B cell (primary cell): ENCODE results near the gene CHD5. TPM values are rescaled to one million over a fixed set of nuclear protein-coding genes. Genes with fewer than 3 reads are reported as not detected.

ENCODE experiments used
- ATAC-seq: fragments of 200-7000 bp; cut with Tn5 transposase; one replicate; pipeline ENCODE4 v1.10.0; 2021; ENCODE audit warnings: low read depth, mild to moderate bottlenecking, moderate number of reproducible peaks, moderate library complexity
- CTCF ChIA-PET: fragments of 350-600 bp; sonication (Branson Sonifier 250); formaldehyde crosslinking; loops from one replicate; lab custom pipeline; 2021; ENCODE audit warnings: antibody characterized with exemption, inconsistent platforms; lab: Charles Lee
- POLR2A ChIA-PET: fragments of 350-600 bp; sonication (Branson Sonifier 250); formaldehyde crosslinking; loops from one replicate; lab custom pipeline; 2021; ENCODE audit warnings: antibody characterized with exemption; lab: Charles Lee
- DNase-seq: peaks from one replicate; pipeline ENCODE4 v3.0.0; 2013
- H2AFZ ChIP-seq: 2 replicates; pipeline ENCODE4 v1.6.1; 2012; ENCODE audit warnings: mild to moderate bottlenecking, low read depth, low read length; ENCODE audit not compliant: insufficient read depth, poor library complexity, severe bottlenecking
- H3K27ac ChIP-seq, 2 donors: 1 replicate in 1 of 2; 2 replicates in 1 of 2; pipeline ENCODE4 v1.5.1; 2012 to 2013; ENCODE audit warnings: low read length in 2 of 2, mild to moderate bottlenecking in 2 of 2, moderate library complexity in 1 of 2
- H3K27me3 ChIP-seq, 4 experiments: fragments of 200-600 bp in 1 of 4; sonication (generic) in 1 of 4; replicated peaks in 1 of 4; 1 replicate in 2 of 4; 2 replicates in 2 of 4; pipeline versions ENCODE4 v1.6.1 to v1.7.0; 2013 to 2016; ENCODE audit warnings: low read length in 3 of 4, mild to moderate bottlenecking in 2 of 4, mixed read lengths in 1 of 4, moderate library complexity in 1 of 4; ENCODE audit not compliant: insufficient read depth in 4 of 4, control insufficient read depth in 3 of 4; ENCODE audit errors: control extremely low read depth in 1 of 4
- H3K36me3 ChIP-seq, 2 experiments: replicated peaks in 1 of 2; 1 replicate in 1 of 2; 2 replicates in 1 of 2; pipeline versions ENCODE4 v1.6.1 to v1.7.1; 2013; ENCODE audit warnings: low read length in 1 of 2; ENCODE audit not compliant: insufficient read depth in 2 of 2, control insufficient read depth in 1 of 2; ENCODE audit errors: control extremely low read depth in 1 of 2, extremely low read depth in 1 of 2
- H3K4me1 ChIP-seq, 2 donors: fragments of 200-600 bp in 1 of 2; sonication (generic) in 1 of 2; 1 replicate in 1 of 2; 2 replicates in 1 of 2; pipeline versions ENCODE4 v1.5.1 to v1.6.1; 2013 to 2017; ENCODE audit warnings: low read length in 2 of 2; ENCODE audit not compliant: control insufficient read depth in 2 of 2, insufficient read depth in 2 of 2
- H3K4me2 ChIP-seq: replicated peaks from 2 replicates; pipeline ENCODE3; 2012; ENCODE audit warnings: mild to moderate bottlenecking, low read depth, low read length; ENCODE audit not compliant: poor library complexity, severe bottlenecking
- H3K4me3 ChIP-seq, 5 experiments: fragments of 200-600 bp in 1 of 5; sonication (generic) in 1 of 5; 1 replicate in 3 of 5; 2 replicates in 2 of 5; pipeline versions ENCODE4 v1.5.1 to v1.7.0; 2011 to 2016; ENCODE audit warnings: low read length in 4 of 5, mild to moderate bottlenecking in 4 of 5, low read depth in 2 of 5, control low read depth in 1 of 5, moderate library complexity in 1 of 5; ENCODE audit not compliant: insufficient read depth in 1 of 5; ENCODE audit errors: control extremely low read depth in 1 of 5, extremely low read depth in 1 of 5
- H3K79me2 ChIP-seq: fragments of 200-600 bp; sonication (generic); one replicate; pipeline ENCODE4 v1.6.0; 2016; ENCODE audit warnings: low read length; ENCODE audit not compliant: control insufficient read depth, insufficient read depth
- H3K9ac ChIP-seq: fragments of 200-600 bp; sonication (generic); 2 replicates; pipeline ENCODE4 v1.6.1; 2017; ENCODE audit warnings: mild to moderate bottlenecking, low read length, moderate library complexity
- H3K9me3 ChIP-seq, 3 donors: one replicate each; pipeline versions ENCODE4 v1.6.1 to v1.7.1; 2013; ENCODE audit warnings: low read length in 2 of 3; ENCODE audit not compliant: control insufficient read depth in 2 of 3, insufficient read depth in 1 of 3; ENCODE audit errors: control extremely low read depth in 1 of 3
- H4K20me1 ChIP-seq: 2 replicates; pipeline ENCODE4 v1.6.0; 2012; ENCODE audit warnings: mild to moderate bottlenecking, low read length; ENCODE audit not compliant: insufficient read depth, control insufficient read depth, poor library complexity, severe bottlenecking
- H3K27ac Mint-ChIP-seq: one replicate; pipeline ENCODE4 v1.8.0; 2021; ENCODE audit warnings: mixed read lengths
- H3K27me3 Mint-ChIP-seq: one replicate; pipeline ENCODE4 v1.8.0; 2021; ENCODE audit warnings: mixed read lengths
- H3K4me1 Mint-ChIP-seq: one replicate; pipeline ENCODE4 v1.8.0; 2021; ENCODE audit warnings: mixed read lengths
- H3K4me3 Mint-ChIP-seq: one replicate; pipeline ENCODE4 v1.8.0; 2021; ENCODE audit warnings: mixed read lengths
- H3K9me3 Mint-ChIP-seq: one replicate; pipeline ENCODE4 v1.8.0; 2022; ENCODE audit warnings: mixed read lengths; ENCODE audit not compliant: insufficient read depth
- EZH2 ChIP-seq: IDR thresholded peaks from 2 replicates; pipeline ENCODE4 v1.6.1; 2012; ENCODE audit warnings: borderline replicate concordance, low read depth, mild to moderate bottlenecking, moderate library complexity, low read length; ENCODE audit not compliant: insufficient read depth, poor library complexity, severe bottlenecking
- WGBS: methylation state at CpG from one replicate; pipeline ENCODE4 v1.1.5; 2013; ENCODE audit warnings: missing lambda C conversion rate; ENCODE audit not compliant: insufficient coverage; 5-methylcytosine and 5-hydroxymethylcytosine counted together
- intact Hi-C: fragments of 100-400 bp; cut with micrococcal nuclease; formaldehyde crosslinking; loops from one replicate; pipeline ENCODE4 v1.10.0; 2022
- polyA plus RNA-seq: library from polyadenylated mRNA; depleted of rRNA; stranded (reverse); fragments of >200 nt; gene quantifications from 2 replicates; pipeline ENCODE4 v1.2.3, GENCODE V29; 2012
- total RNA-seq, 2 donors: library from RNA; stranded (reverse); fragments of 120-200 nt in 1 of 2; gene quantifications; 1 replicate in 1 of 2; 2 replicates in 1 of 2; pipeline versions ENCODE4 v1.2.3 to v1.2.4, GENCODE V29; 2013 to 2022
- TF ChIP-seq, protein P1 (sequence below): fragments of 200-600 bp; IDR thresholded peaks from one replicate; pipeline ENCODE4 v1.8.0; 2022; ENCODE audit warnings: antibody characterized with exemption, mild to moderate bottlenecking

The CHD5 gene
- total and polyA plus RNA-seq, 2 donors (not counting 1 experiment from before 2014, with no cell fraction given), result 0.18 to 0.20 TPM

DNA sequence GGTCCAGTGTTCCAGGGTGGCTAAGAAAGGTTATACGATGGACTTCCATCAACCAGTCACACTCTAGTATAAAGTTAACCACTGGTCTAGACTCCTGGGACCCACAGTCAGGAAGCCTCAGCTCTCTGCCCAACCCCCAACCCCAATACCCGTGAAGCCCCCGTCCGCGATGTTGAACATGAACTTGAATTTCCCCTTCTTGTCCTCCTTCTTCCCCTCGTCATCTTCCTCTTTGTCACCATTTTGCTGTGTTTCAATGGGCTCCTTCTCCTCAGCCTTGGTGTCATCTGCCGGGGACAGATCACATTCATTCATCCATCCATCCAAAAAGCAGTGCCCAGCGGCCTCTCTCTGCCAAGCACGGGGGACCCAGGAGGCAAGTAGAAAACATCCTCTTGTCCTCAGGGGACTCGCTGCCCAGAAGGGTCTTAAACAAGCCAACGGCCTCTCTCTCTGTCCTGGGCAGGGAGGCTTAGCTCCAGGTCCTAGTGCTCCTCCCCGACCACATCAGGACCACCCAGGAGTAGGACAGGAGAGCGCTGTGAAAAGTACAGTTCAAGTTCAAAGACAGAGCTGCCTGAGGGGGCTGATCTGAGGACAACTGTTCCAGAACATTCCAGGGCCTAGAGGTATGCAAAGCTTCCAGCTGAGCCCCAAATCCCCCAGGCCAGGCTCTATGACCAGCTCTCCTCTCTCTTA, 68.0 kb downstream of the CHD5 start:
- H3K36me3 ChIP-seq, result no peaks in the 10 kb centered on the region
- H3K9ac ChIP-seq, result no peak overlapping the region
- 88% methylated on average over 13 of the region's 13 CpGs for WGBS
- no peak overlapping the region for H3K4me3 ChIP-seq
- H3K4me2 ChIP-seq, result no peak overlapping the region
- no peak for ATAC-seq
- H3K4me1 ChIP-seq, result no peaks in the 10 kb centered on the region
- TF ChIP-seq EZH2, result no peak
- TF ChIP-seq, protein P1, sequence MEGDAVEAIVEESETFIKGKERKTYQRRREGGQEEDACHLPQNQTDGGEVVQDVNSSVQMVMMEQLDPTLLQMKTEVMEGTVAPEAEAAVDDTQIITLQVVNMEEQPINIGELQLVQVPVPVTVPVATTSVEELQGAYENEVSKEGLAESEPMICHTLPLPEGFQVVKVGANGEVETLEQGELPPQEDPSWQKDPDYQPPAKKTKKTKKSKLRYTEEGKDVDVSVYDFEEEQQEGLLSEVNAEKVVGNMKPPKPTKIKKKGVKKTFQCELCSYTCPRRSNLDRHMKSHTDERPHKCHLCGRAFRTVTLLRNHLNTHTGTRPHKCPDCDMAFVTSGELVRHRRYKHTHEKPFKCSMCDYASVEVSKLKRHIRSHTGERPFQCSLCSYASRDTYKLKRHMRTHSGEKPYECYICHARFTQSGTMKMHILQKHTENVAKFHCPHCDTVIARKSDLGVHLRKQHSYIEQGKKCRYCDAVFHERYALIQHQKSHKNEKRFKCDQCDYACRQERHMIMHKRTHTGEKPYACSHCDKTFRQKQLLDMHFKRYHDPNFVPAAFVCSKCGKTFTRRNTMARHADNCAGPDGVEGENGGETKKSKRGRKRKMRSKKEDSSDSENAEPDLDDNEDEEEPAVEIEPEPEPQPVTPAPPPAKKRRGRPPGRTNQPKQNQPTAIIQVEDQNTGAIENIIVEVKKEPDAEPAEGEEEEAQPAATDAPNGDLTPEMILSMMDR, result no peak
- intact Hi-C loops, result no loop called here
- peaks cover 0 to 4% (median 0%) of the 10 kb centered on the region in 4 experiments for H3K27me3 ChIP-seq
- H3K4me3 Mint-ChIP-seq, result no peak overlapping the region
- H3K27ac Mint-ChIP-seq, result no peak overlapping the region
- H3K79me2 ChIP-seq, result no peaks in the 10 kb centered on the region
- H3K4me1 Mint-ChIP-seq, result no peaks in the 10 kb centered on the region
- no peak overlapping the region for H2AFZ ChIP-seq
- DNase-seq, result no peak
- H3K27me3 Mint-ChIP-seq, result peaks cover 12% of the 10 kb centered on the region
- H4K20me1 ChIP-seq, result no peaks in the 10 kb centered on the region
- peaks cover 0 to 10% (median 4%) of the 10 kb centered on the region in 3 donors for H3K9me3 ChIP-seq
- POLR2A ChIA-PET, result no interaction called here
- peaks cover 9% of the 10 kb centered on the region for H3K9me3 Mint-ChIP-seq
- CTCF ChIA-PET, result no interaction called here
- no peak overlapping the region for H3K27ac ChIP-seq

- peaks cover 0 to 4% (median 0%) of the 10 kb centered on the region in 4 experiments for H3K27me3 ChIP-seq
- Mint-ChIP-seq H3K4me3 (no peak overlapping the region), H3K27me3 (peaks cover 12% of the 10 kb centered on the region), H3K9me3 (peaks cover 4% of the 10 kb centered on the region), H3K27ac (no peak overlapping the region), H3K4me1 (no peaks in the 10 kb centered on the region)
- H3K36me3 ChIP-seq, result no peaks in the 10 kb centered on the region
- TF ChIP-seq, protein P1, result no peak
- no peak for TF ChIP-seq EZH2
- H2AFZ ChIP-seq, result no peak overlapping the region
- no peak for DNase-seq
- no peaks in the 10 kb centered on the region for H3K4me1 ChIP-seq
- no peak overlapping the region for H3K9ac ChIP-seq
- no peak overlapping the region for H3K4me2 ChIP-seq
- H3K27ac ChIP-seq, result no peak overlapping the region
- 95% methylated on average over 24 of the region's 24 CpGs for WGBS
- no peak for ATAC-seq
- H4K20me1 ChIP-seq, result no peaks in the 10 kb centered on the region
- POLR2A ChIA-PET, result no interaction called here
- H3K79me2 ChIP-seq, result no peaks in the 10 kb centered on the region
- H3K4me3 ChIP-seq, result no peak overlapping the region
- peaks cover 0 to 10% (median 0%) of the 10 kb centered on the region in 3 donors for H3K9me3 ChIP-seq
- intact Hi-C loops, result no loop called here
- CTCF ChIA-PET, result no interaction called here
These were observed 68.5 kb downstream of the CHD5 start for GRCh38 chr1:6111571-6111970.
